HEK293 (cell line): Measurements from ENCODE around the gene FGD6.

Source experiments
- CTCF ChIA-PET: fragments of 350-600 bp; formaldehyde crosslinking; extraction: SDS; loops from one replicate; lab custom pipeline; 2021; ENCODE audit warnings: antibody characterized with exemption; lab: Yijun Ruan, JAX
- POLR2A ChIA-PET: fragments of 300-600 bp; formaldehyde crosslinking; extraction: SDS; loops from one replicate; lab custom pipeline; 2020; ENCODE audit warnings: antibody characterized with exemption, inconsistent platforms; lab: Yijun Ruan, JAX
- H3K27ac ChIP-seq: fragments of 200-500 bp; sonication (Bioruptor generic); 2 replicates; pipeline ENCODE4 v1.5.1; 2014; ENCODE audit warnings: low read depth, low read length, control low read depth, inconsistent platforms; ENCODE audit errors: extremely low read depth
- H3K36me3 ChIP-seq, 2 experiments: fragments of 200-500 bp in 1 of 2; sonication (Bioruptor generic) in 1 of 2; 1 replicate in 1 of 2; 2 replicates in 1 of 2; pipeline ENCODE4 v1.5.1; 2014 to 2017; ENCODE audit warnings: inconsistent platforms in 2 of 2, low read length in 2 of 2; ENCODE audit not compliant: control insufficient read depth in 2 of 2, insufficient read depth in 1 of 2
- H3K4me1 ChIP-seq: fragments of 200-500 bp; sonication (Bioruptor generic); 2 replicates; pipeline ENCODE4 v1.5.1; 2014; ENCODE audit warnings: mild to moderate bottlenecking, low read length, inconsistent platforms; ENCODE audit not compliant: control insufficient read depth, insufficient read depth
- H3K4me3 ChIP-seq: 2 replicates; pipeline ENCODE4 v1.5.1; 2011; ENCODE audit warnings: low read depth, mild to moderate bottlenecking, control low read depth, low read length, moderate library complexity
- H3K9me3 ChIP-seq: fragments of 200-500 bp; sonication (Bioruptor generic); 2 replicates; pipeline ENCODE4 v1.5.1; 2014; ENCODE audit warnings: low read depth, low read length, inconsistent platforms; ENCODE audit not compliant: control insufficient read depth, insufficient read depth
- KLF7 ChIP-seq: fragments of 450-650 bp; formaldehyde crosslinking; IDR thresholded peaks from 2 replicates; pipeline ENCODE4 v1.5.1; 2016; ENCODE audit warnings: missing biosample characterization, missing genetic modification characterization, borderline replicate concordance
- SP2 ChIP-seq: fragments of 450-650 bp; formaldehyde crosslinking; IDR thresholded peaks from 2 replicates; pipeline ENCODE4 v1.5.1; 2016; ENCODE audit warnings: missing biosample characterization, missing genetic modification characterization
- ZEB2 ChIP-seq: fragments of 450-650 bp; formaldehyde crosslinking; IDR thresholded peaks from 2 replicates; pipeline ENCODE4 v1.5.1; 2016; ENCODE audit warnings: missing biosample characterization, missing genetic modification characterization
- ZNF138 ChIP-seq: fragments of 450-650 bp; formaldehyde crosslinking; IDR thresholded peaks from 2 replicates; pipeline ENCODE4 v1.5.1; 2016; ENCODE audit warnings: missing biosample characterization, missing genetic modification characterization, borderline replicate concordance
- ZNF184 ChIP-seq: fragments of 450-650 bp; IDR thresholded peaks from 2 replicates; pipeline ENCODE4 v1.5.1; 2018; ENCODE audit warnings: missing biosample characterization, mild to moderate bottlenecking, missing genetic modification characterization
- ZNF2 ChIP-seq: fragments of 450-650 bp; formaldehyde crosslinking; IDR thresholded peaks from 2 replicates; pipeline ENCODE4 v1.5.1; 2016; ENCODE audit warnings: missing biosample characterization, missing genetic modification characterization
- ZNF221 ChIP-seq: fragments of 450-650 bp; formaldehyde crosslinking; IDR thresholded peaks from 2 replicates; pipeline ENCODE4 v1.5.1; 2017; ENCODE audit warnings: missing biosample characterization, missing genetic modification characterization, borderline replicate concordance
- ZNF324 ChIP-seq: fragments of 450-650 bp; formaldehyde crosslinking; IDR thresholded peaks from 2 replicates; pipeline ENCODE4 v1.5.1; 2016; ENCODE audit warnings: missing biosample characterization, missing genetic modification characterization
- ZNF529 ChIP-seq: fragments of 450-650 bp; formaldehyde crosslinking; IDR thresholded peaks from 2 replicates; pipeline ENCODE4 v1.5.1; 2017; ENCODE audit warnings: missing genetic modification characterization, missing biosample characterization; ENCODE audit not compliant: insufficient replicate concordance
- ZNF530 ChIP-seq: fragments of 450-650 bp; formaldehyde crosslinking; IDR thresholded peaks from 2 replicates; pipeline ENCODE4 v1.5.1; 2016; ENCODE audit warnings: low read depth, missing biosample characterization, missing genetic modification characterization
- ZNF585B ChIP-seq: fragments of 450-650 bp; formaldehyde crosslinking; IDR thresholded peaks from 2 replicates; pipeline ENCODE4 v1.5.1; 2016; ENCODE audit warnings: missing biosample characterization, missing genetic modification characterization
- ZNF654 ChIP-seq: fragments of 450-650 bp; formaldehyde crosslinking; IDR thresholded peaks from 2 replicates; pipeline ENCODE4 v1.5.1; 2016; ENCODE audit warnings: low read depth, missing biosample characterization, missing genetic modification characterization
- TF ChIP-seq, protein P1 (sequence below): fragments of 450-650 bp; formaldehyde crosslinking; IDR thresholded peaks from 2 replicates; pipeline ENCODE4 v1.5.1; 2016; ENCODE audit warnings: missing biosample characterization, missing genetic modification characterization, low read depth
- TF ChIP-seq, protein P2 (sequence below): fragments of 450-650 bp; IDR thresholded peaks from 2 replicates; pipeline ENCODE4 v1.5.1; 2018; ENCODE audit warnings: missing biosample characterization, missing genetic modification characterization
- TF ChIP-seq, protein P3 (sequence below): fragments of 450-650 bp; formaldehyde crosslinking; IDR thresholded peaks from 2 replicates; pipeline ENCODE4 v1.5.1; 2016; ENCODE audit warnings: missing biosample characterization, missing genetic modification characterization
- TF ChIP-seq, protein P4 (sequence below): fragments of 450-650 bp; formaldehyde crosslinking; IDR thresholded peaks from 2 replicates; pipeline ENCODE4 v1.5.1; 2016; ENCODE audit warnings: missing biosample characterization, missing genetic modification characterization
- TF ChIP-seq, protein P5 (sequence below): fragments of 450-650 bp; formaldehyde crosslinking; IDR thresholded peaks from 2 replicates; pipeline ENCODE4 v1.5.1; 2016; ENCODE audit warnings: missing biosample characterization, missing genetic modification characterization, borderline replicate concordance
- TF ChIP-seq, protein P6 (sequence below): fragments of 450-650 bp; formaldehyde crosslinking; conservative IDR thresholded peaks from 2 replicates; pipeline ENCODE4 v1.5.1; 2016; ENCODE audit warnings: low read depth, missing biosample characterization, missing genetic modification characterization

The FGD6 gene

DNA sequence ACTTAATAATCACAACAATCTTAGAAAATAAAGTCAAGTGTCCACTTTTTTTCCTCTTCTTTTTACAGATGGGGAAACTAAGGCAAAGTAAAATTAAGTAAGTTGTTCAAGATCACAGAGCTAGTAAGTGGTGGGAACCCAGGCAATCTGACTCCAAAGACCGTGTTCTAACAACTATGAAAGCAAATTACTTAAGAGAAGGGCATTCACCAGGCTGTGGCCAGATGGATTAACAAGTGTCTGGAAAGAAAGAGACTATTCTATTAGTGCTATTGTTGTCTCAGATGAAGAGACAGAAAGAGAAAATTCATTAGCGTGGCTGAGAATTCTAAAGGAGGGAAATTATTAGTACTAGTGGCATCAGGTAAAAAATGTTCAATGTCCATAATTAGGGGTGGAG lies 48.5 kb downstream of the FGD6 start:
- H3K36me3 ChIP-seq: no peaks in the 10 kb centered on the region; a peak in 1 of 3 replicates

More for the DNA sequence above, 48.5 kb downstream of the FGD6 start:
- Histone ChIP-seq H3K27ac (no peak overlapping the region), H3K4me1 (peaks cover 4% of the 10 kb centered on the region; the same call in 1 of the 2 replicates), H3K4me3 (no peak overlapping the region), H3K9me3 (no peaks in the 10 kb centered on the region)
- TF ChIP-seq, protein P1, sequence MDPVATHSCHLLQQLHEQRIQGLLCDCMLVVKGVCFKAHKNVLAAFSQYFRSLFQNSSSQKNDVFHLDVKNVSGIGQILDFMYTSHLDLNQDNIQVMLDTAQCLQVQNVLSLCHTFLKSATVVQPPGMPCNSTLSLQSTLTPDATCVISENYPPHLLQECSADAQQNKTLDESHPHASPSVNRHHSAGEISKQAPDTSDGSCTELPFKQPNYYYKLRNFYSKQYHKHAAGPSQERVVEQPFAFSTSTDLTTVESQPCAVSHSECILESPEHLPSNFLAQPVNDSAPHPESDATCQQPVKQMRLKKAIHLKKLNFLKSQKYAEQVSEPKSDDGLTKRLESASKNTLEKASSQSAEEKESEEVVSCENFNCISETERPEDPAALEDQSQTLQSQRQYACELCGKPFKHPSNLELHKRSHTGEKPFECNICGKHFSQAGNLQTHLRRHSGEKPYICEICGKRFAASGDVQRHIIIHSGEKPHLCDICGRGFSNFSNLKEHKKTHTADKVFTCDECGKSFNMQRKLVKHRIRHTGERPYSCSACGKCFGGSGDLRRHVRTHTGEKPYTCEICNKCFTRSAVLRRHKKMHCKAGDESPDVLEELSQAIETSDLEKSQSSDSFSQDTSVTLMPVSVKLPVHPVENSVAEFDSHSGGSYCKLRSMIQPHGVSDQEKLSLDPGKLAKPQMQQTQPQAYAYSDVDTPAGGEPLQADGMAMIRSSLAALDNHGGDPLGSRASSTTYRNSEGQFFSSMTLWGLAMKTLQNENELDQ: no peak
- TF ChIP-seq SP2 (no peak), ZNF324 (tag by site-specific recombination) (no peak), ZNF138 (no peak), ZNF585B (tag by site-specific recombination) (no peak), ZNF184 (no peak), ZNF530 (tag by site-specific recombination) (no peak), ZNF529 (tag by site-specific recombination) (no peak), ZNF654 (tag by site-specific recombination) (no peak), ZNF2 (tag by site-specific recombination) (no peak), ZEB2 (tag by site-specific recombination) (no peak), ZNF221 (tag by site-specific recombination) (no peak), KLF7 (tag by site-specific recombination) (no peak)
- TF ChIP-seq, protein P2, sequence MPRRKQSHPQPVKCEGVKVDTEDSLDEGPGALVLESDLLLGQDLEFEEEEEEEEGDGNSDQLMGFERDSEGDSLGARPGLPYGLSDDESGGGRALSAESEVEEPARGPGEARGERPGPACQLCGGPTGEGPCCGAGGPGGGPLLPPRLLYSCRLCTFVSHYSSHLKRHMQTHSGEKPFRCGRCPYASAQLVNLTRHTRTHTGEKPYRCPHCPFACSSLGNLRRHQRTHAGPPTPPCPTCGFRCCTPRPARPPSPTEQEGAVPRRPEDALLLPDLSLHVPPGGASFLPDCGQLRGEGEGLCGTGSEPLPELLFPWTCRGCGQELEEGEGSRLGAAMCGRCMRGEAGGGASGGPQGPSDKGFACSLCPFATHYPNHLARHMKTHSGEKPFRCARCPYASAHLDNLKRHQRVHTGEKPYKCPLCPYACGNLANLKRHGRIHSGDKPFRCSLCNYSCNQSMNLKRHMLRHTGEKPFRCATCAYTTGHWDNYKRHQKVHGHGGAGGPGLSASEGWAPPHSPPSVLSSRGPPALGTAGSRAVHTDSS (tag by site-specific recombination): no peak
- TF ChIP-seq, protein P3, sequence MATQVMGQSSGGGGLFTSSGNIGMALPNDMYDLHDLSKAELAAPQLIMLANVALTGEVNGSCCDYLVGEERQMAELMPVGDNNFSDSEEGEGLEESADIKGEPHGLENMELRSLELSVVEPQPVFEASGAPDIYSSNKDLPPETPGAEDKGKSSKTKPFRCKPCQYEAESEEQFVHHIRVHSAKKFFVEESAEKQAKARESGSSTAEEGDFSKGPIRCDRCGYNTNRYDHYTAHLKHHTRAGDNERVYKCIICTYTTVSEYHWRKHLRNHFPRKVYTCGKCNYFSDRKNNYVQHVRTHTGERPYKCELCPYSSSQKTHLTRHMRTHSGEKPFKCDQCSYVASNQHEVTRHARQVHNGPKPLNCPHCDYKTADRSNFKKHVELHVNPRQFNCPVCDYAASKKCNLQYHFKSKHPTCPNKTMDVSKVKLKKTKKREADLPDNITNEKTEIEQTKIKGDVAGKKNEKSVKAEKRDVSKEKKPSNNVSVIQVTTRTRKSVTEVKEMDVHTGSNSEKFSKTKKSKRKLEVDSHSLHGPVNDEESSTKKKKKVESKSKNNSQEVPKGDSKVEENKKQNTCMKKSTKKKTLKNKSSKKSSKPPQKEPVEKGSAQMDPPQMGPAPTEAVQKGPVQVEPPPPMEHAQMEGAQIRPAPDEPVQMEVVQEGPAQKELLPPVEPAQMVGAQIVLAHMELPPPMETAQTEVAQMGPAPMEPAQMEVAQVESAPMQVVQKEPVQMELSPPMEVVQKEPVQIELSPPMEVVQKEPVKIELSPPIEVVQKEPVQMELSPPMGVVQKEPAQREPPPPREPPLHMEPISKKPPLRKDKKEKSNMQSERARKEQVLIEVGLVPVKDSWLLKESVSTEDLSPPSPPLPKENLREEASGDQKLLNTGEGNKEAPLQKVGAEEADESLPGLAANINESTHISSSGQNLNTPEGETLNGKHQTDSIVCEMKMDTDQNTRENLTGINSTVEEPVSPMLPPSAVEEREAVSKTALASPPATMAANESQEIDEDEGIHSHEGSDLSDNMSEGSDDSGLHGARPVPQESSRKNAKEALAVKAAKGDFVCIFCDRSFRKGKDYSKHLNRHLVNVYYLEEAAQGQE (tag by site-specific recombination): no peak
- TF ChIP-seq, protein P4, sequence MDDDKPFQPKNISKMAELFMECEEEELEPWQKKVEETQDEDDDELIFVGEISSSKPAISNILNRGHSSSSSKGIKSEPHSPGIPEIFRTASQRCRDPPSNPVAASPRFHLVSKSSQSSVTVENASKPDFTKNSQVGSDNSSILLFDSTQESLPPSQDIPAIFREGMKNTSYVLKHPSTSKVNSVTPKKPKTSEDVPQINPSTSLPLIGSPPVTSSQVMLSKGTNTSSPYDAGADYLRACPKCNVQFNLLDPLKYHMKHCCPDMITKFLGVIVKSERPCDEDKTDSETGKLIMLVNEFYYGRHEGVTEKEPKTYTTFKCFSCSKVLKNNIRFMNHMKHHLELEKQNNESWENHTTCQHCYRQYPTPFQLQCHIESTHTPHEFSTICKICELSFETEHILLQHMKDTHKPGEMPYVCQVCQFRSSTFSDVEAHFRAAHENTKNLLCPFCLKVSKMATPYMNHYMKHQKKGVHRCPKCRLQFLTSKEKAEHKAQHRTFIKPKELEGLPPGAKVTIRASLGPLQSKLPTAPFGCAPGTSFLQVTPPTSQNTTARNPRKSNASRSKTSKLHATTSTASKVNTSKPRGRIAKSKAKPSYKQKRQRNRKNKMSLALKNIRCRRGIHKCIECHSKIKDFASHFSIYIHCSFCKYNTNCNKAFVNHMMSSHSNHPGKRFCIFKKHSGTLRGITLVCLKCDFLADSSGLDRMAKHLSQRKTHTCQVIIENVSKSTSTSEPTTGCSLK (tag by site-specific recombination): no peak
- TF ChIP-seq, protein P5, sequence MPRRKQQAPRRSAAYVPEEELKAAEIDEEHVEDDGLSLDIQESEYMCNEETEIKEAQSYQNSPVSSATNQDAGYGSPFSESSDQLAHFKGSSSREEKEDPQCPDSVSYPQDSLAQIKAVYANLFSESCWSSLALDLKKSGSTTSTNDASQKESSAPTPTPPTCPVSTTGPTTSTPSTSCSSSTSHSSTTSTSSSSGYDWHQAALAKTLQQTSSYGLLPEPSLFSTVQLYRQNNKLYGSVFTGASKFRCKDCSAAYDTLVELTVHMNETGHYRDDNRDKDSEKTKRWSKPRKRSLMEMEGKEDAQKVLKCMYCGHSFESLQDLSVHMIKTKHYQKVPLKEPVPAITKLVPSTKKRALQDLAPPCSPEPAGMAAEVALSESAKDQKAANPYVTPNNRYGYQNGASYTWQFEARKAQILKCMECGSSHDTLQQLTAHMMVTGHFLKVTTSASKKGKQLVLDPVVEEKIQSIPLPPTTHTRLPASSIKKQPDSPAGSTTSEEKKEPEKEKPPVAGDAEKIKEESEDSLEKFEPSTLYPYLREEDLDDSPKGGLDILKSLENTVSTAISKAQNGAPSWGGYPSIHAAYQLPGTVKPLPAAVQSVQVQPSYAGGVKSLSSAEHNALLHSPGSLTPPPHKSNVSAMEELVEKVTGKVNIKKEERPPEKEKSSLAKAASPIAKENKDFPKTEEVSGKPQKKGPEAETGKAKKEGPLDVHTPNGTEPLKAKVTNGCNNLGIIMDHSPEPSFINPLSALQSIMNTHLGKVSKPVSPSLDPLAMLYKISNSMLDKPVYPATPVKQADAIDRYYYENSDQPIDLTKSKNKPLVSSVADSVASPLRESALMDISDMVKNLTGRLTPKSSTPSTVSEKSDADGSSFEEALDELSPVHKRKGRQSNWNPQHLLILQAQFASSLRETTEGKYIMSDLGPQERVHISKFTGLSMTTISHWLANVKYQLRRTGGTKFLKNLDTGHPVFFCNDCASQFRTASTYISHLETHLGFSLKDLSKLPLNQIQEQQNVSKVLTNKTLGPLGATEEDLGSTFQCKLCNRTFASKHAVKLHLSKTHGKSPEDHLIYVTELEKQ: no peak
- TF ChIP-seq, protein P6, sequence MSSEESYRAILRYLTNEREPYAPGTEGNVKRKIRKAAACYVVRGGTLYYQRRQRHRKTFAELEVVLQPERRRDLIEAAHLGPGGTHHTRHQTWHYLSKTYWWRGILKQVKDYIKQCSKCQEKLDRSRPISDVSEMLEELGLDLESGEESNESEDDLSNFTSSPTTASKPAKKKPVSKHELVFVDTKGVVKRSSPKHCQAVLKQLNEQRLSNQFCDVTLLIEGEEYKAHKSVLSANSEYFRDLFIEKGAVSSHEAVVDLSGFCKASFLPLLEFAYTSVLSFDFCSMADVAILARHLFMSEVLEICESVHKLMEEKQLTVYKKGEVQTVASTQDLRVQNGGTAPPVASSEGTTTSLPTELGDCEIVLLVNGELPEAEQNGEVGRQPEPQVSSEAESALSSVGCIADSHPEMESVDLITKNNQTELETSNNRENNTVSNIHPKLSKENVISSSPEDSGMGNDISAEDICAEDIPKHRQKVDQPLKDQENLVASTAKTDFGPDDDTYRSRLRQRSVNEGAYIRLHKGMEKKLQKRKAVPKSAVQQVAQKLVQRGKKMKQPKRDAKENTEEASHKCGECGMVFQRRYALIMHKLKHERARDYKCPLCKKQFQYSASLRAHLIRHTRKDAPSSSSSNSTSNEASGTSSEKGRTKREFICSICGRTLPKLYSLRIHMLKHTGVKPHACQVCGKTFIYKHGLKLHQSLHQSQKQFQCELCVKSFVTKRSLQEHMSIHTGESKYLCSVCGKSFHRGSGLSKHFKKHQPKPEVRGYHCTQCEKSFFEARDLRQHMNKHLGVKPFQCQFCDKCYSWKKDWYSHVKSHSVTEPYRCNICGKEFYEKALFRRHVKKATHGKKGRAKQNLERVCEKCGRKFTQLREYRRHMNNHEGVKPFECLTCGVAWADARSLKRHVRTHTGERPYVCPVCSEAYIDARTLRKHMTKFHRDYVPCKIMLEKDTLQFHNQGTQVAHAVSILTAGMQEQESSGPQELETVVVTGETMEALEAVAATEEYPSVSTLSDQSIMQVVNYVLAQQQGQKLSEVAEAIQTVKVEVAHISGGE (tag by site-specific recombination): no peak
- ChIA-PET CTCF (interaction anchor here (0.6 kb wide), 1 partner anchor 1329 kb away, joined by 4 read pairs; no protein-coding TSS in a partner anchor), POLR2A (interaction anchor here (1.0 kb wide), 1 partner anchor 305 kb away, joined by 3 read pairs; the partner anchor contains the start of gene METAP2)
